Activated T-cell treated with anti-CD3 and anti-CD28 coated beads, Interleukin-2, amount 50 U/mL, for 4 hours (primary cell): Measurements from ENCODE around the gene DLGAP1. TPM values are rescaled to one million over a fixed set of nuclear protein-coding genes. Genes with fewer than 3 reads are reported as not detected.
A peak's percentile ranks its signal among the peaks of the same experiment; 100 is the strongest.

Experiments used
- ATAC-seq, 2 donors: fragments of 200-7000 bp; cut with Tn5 transposase; one replicate each; pipeline ENCODE4 v1.10.0; 2021
- DNase-seq: peaks from one replicate; pipeline ENCODE4 v3.0.0-alpha.2; 2020
- H3K27me3 Mint-ChIP-seq: one replicate; pipeline ENCODE4 v1.8.0; 2021; ENCODE audit warnings: low read depth, mixed read lengths
- H3K36me3 Mint-ChIP-seq: one replicate; pipeline ENCODE4 v1.8.0; 2022; ENCODE audit warnings: mixed read lengths; ENCODE audit not compliant: insufficient read depth
- H3K4me1 Mint-ChIP-seq: one replicate; pipeline ENCODE4 v1.8.0; 2021; ENCODE audit warnings: low read depth, mixed read lengths
- H3K4me3 Mint-ChIP-seq: one replicate; pipeline ENCODE4 v1.8.0; 2021; ENCODE audit warnings: mild to moderate bottlenecking, moderate library complexity, mixed read lengths
- H3K9me3 Mint-ChIP-seq: one replicate; pipeline ENCODE4 v1.8.0; 2021; ENCODE audit warnings: mixed read lengths
- total RNA-seq, 3 donors: library from RNA; stranded (reverse); gene quantifications; one replicate each; pipeline ENCODE4 v1.2.1, GENCODE V29; 2021

The DLGAP1 gene
- total RNA-seq, 3 donors from 2014 or later: 0.16 TPM; not detected in 2

DNA sequence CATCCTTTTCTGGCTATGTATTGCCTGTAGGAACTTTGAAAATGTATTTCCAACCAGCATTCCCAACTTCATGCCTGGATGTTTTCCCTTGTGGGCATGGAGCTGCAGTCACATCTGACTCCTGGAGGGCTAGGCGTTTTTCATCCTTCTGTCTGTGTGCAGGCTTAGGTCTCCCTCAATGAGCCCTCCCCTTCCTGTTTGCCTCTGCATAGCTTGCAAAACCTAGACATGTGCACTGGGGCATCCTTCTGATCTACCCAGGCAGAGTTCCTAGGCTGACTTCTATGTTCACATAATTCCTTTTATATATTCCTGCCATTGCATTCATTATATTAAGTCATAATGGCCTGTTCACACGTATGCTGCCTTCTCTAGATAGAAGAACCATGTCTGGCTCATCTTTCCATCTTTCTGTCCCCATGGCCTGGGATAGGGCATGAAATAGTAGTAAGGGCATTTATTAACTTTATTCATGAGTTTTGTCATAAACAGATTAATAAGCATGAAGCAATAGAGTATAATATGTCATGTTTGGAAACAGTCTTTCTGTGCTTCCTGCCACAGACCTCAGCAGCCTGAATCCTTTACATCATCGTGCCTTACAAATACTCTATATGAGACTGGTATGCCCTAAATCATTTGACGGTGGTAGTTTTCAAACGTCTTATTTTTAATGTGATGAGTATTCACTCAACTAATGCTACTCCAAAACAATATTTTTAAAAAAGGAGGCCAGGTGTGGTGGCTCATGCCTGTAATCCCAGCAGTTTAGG, 809.5 kb downstream of the DLGAP1 start:
- DNase-seq (no peak), ATAC-seq (no peak)
- Mint-ChIP-seq H3K36me3 (no peaks in the 10 kb centered on the region), H3K4me1 (peaks cover 15% of the 10 kb centered on the region), H3K4me3 (no peak overlapping the region), H3K27me3 (no peaks in the 10 kb centered on the region), H3K9me3 (no peaks in the 10 kb centered on the region)

GRCh38 chr18:3634250-3634939, 820.7 kb downstream of the DLGAP1 start:
- H3K27me3 Mint-ChIP-seq: no peaks in the 10 kb centered on the region
- H3K9me3 Mint-ChIP-seq: no peaks in the 10 kb centered on the region
- H3K4me3 Mint-ChIP-seq: no peak overlapping the region
- ATAC-seq (peak; percentile 57 to 72), DNase-seq (no peak)
- H3K4me1 Mint-ChIP-seq: peaks cover 12% of the 10 kb centered on the region
- no peaks in the 10 kb centered on the region for H3K36me3 Mint-ChIP-seq

GRCh38 chr18:3631887-3632286, 823.2 kb downstream of the DLGAP1 start:
- H3K27me3 Mint-ChIP-seq: no peaks in the 10 kb centered on the region
- DNase-seq: no peak
- no peaks in the 10 kb centered on the region for H3K36me3 Mint-ChIP-seq
- H3K4me1 Mint-ChIP-seq: peaks cover 17% of the 10 kb centered on the region
- no peak overlapping the region for H3K4me3 Mint-ChIP-seq
- H3K9me3 Mint-ChIP-seq: no peaks in the 10 kb centered on the region
- no peak for ATAC-seq

GRCh38 chr18:3626929-3627458, 828.1 kb downstream of the DLGAP1 start:
- no peak for DNase-seq
- Mint-ChIP-seq H3K4me1 (peaks cover 33% of the 10 kb centered on the region), H3K27me3 (no peaks in the 10 kb centered on the region), H3K4me3 (no peak overlapping the region), H3K9me3 (no peaks in the 10 kb centered on the region), H3K36me3 (no peaks in the 10 kb centered on the region)
- no peak for ATAC-seq

DNA sequence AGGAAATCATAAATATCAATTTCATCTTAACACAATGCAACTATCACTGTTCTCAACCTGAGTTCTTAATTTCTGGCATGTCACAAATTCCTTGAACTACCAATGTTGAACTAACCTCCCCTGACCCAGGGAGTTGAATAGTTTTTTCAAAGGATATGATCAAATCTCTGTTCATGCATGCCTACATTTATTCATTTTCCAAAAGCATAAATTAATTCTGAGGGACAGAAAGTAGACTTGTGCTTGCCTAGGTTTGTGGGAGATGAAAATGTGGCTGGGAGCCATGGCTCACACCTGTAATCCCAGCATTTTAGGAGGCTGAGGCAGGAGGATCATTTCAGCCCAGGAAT, 829.4 kb downstream of the DLGAP1 start:
- no peak overlapping the region for H3K4me3 Mint-ChIP-seq
- H3K27me3 Mint-ChIP-seq: no peaks in the 10 kb centered on the region

GRCh38 chr18:3624935-3625741, 830.0 kb downstream of the DLGAP1 start:
- ATAC-seq: peak; percentile 93 to 94
- Mint-ChIP-seq H3K36me3 (no peaks in the 10 kb centered on the region), H3K4me1 (peaks cover 33% of the 10 kb centered on the region), H3K4me3 (peak overlapping the region; percentile 47), H3K9me3 (no peaks in the 10 kb centered on the region), H3K27me3 (no peaks in the 10 kb centered on the region)
- DNase-seq: peak; percentile 53

More for the DNA sequence above, 829.4 kb downstream of the DLGAP1 start:
- Mint-ChIP-seq H3K36me3 (no peaks in the 10 kb centered on the region), H3K9me3 (no peaks in the 10 kb centered on the region), H3K4me1 (peaks cover 33% of the 10 kb centered on the region)
- ATAC-seq (no peak), DNase-seq (no peak)

GRCh38 chr18:3624546-3624934, 830.6 kb downstream of the DLGAP1 start:
- Mint-ChIP-seq H3K9me3 (no peaks in the 10 kb centered on the region), H3K4me1 (peaks cover 33% of the 10 kb centered on the region), H3K36me3 (no peaks in the 10 kb centered on the region), H3K27me3 (no peaks in the 10 kb centered on the region), H3K4me3 (peak overlapping the region; percentile 47)
- ATAC-seq: no peak
- DNase-seq: no peak

DNA sequence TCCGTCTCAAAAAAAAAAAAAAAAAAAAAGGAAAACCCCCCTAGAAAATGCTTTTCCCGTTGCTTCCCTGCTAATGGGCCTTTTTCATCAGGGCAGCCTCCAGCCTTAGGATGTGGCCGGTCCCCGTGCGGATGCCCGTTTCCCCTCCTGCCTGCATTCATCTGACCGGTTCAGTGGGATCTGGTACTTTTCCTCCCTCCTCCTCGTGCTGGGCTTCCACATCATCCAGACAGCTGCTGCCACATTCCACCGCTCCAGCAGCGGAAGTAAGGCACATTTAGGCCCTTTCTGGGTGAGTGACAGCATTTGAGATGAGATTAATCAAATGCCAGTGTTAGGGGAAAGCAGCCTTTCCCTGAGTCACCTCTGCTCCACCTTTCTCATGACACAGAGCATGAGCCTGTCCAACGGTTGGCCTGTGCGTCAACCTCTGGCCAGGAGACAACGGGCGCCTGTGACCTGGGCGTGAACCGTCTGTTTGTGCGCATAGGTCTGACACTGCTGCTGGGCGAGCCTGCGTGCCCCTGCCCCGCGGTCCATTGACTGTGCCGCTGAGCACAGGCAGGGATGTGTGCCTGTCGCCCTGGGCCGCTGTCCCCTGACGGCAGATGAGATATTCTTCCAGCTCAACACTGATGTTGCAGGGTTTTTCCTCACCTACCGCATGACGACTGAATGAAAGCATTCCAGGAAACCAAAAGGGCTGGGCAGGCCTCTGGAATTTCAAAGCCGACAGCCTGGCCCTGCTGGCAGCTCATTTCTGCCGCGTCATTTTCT, 831.1 kb downstream of the DLGAP1 start:
- Mint-ChIP-seq H3K4me1 (peaks cover 33% of the 10 kb centered on the region), H3K9me3 (no peaks in the 10 kb centered on the region), H3K27me3 (no peaks in the 10 kb centered on the region), H3K4me3 (peak overlapping the region; percentile 47), H3K36me3 (no peaks in the 10 kb centered on the region)
- peak; percentile 8 to 13 for ATAC-seq
- DNase-seq: no peak

DNA sequence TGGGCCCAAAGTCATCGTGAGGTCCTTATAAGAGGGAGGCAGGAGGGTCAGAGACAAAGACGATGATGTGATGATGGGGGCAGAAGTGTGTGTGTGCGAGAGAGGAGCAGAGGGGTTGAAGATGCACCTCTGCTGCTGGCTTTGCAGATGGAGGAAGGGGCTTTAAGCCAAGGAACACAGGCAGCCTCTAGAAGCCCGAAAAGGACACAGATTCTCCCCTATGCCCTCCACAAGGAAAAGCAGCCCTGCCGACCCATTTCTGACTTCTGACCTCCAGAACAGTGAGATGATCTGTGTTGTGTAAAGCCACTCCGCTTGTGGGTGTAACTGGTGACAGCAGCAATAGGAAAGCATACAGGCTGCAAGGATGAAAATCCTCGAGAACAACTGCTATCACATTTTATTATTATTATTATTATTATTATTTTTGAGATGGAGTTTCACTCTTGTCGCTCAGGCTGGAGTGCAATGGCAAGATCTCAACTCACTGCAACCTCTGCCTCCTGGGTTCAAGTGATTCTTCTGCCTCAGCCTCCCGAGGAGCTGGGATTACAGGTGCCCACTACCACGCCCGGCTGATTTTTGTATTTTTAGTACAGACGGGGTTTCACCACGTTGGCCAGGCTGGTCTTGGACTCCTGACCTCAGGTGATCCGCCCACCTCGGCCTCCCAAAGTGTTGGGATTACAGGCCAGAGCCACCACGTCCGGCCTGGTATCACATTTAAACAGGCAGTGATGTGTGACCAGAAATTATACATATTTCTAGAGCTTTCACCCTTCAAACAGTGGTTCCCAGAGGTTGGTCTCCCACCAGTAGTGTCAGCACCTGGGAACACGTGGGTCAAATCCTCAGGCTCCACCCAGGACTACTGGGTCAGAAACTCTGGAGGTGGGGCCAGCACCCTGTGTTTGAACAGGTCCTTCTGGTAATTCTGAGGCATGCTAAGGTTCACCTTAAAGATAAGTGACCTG, 834.7 kb downstream of the DLGAP1 start:
- no peaks in the 10 kb centered on the region for H3K36me3 Mint-ChIP-seq
- DNase-seq: no peak
- no peaks in the 10 kb centered on the region for H3K9me3 Mint-ChIP-seq
- H3K4me3 Mint-ChIP-seq: no peak overlapping the region
- peaks cover 22% of the 10 kb centered on the region for H3K4me1 Mint-ChIP-seq
- ATAC-seq: no peak
- H3K27me3 Mint-ChIP-seq: no peaks in the 10 kb centered on the region

GRCh38 chr18:3619746-3620145, 835.4 kb downstream of the DLGAP1 start:
- Mint-ChIP-seq H3K4me3 (no peak overlapping the region), H3K4me1 (peaks cover 15% of the 10 kb centered on the region), H3K9me3 (no peaks in the 10 kb centered on the region), H3K36me3 (no peaks in the 10 kb centered on the region), H3K27me3 (no peaks in the 10 kb centered on the region)
- ATAC-seq: no peak
- no peak for DNase-seq

DNA sequence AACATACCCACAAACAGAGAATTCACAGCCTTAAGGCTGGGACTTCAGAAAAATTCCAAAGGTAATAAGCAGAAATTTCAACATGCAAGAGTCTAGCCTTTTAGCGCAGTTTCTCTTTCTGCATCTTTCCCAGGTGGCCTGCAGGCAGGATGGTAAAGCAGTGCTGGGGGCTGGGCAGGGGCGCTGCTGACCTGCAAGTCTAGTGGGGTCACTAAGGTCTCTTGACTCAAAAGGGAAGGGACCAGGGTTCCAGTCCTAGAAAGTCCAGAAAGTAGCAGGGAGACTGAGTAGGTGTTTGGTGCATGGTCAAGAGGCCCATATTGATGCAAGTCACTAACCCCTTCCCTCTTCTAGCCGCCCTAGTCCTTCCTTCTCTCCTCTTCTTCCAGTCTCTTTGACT, 835.9 kb downstream of the DLGAP1 start:
- Mint-ChIP-seq H3K4me3 (no peak overlapping the region), H3K9me3 (no peaks in the 10 kb centered on the region), H3K27me3 (no peaks in the 10 kb centered on the region), H3K4me1 (peaks cover 10% of the 10 kb centered on the region), H3K36me3 (no peaks in the 10 kb centered on the region)
- ATAC-seq (no peak), DNase-seq (no peak)

DNA sequence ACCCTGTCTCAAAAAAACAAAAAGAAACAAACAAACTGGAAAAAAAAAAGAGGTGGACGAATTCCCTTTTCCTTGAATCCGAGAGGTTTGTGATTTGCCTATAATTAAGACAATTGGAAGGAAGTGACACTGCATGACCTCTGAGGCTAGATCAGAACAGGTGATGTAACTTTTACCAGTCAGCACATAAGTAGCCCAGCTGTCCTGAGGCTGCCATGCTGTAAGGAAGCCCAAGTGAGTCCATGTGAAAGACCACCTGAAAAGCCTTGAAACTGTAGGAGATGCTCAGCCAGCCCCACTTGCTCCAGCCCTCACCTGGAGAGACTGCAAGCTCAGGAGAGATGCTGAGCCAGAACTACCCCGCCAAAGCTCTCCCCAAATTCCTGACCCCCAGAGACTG, 838.4 kb downstream of the DLGAP1 start:
- ATAC-seq (no peak), DNase-seq (no peak)
- Mint-ChIP-seq H3K36me3 (no peaks in the 10 kb centered on the region), H3K9me3 (no peaks in the 10 kb centered on the region), H3K4me1 (no peaks in the 10 kb centered on the region), H3K27me3 (no peaks in the 10 kb centered on the region), H3K4me3 (no peak overlapping the region)

- DNase-seq (no peak), ATAC-seq (no peak)
- Mint-ChIP-seq H3K4me1 (peaks cover 2% of the 10 kb centered on the region), H3K9me3 (no peaks in the 10 kb centered on the region), H3K36me3 (no peaks in the 10 kb centered on the region), H3K27me3 (no peaks in the 10 kb centered on the region), H3K4me3 (no peak overlapping the region)
Measured at GRCh38 chr18:3616142-3616541, 839.0 kb downstream of the DLGAP1 start.
